Activated T-cell treated with anti-CD3 and anti-CD28 coated beads, Interleukin-2, amount 50 U/mL, for 48 hours (primary cell): Measurements from ENCODE around the gene FCHSD2.
"Not testable (repeated sequence)": the region's sequence is repeated elsewhere in the genome, so short reads cannot be mapped to it uniquely, and the experiment has no call there.

Source experiments
- DNase-seq, 2 experiments: peaks; one replicate each; pipeline ENCODE4 v3.0.0-alpha.2; 2020

FCHSD2 gene

DNA sequence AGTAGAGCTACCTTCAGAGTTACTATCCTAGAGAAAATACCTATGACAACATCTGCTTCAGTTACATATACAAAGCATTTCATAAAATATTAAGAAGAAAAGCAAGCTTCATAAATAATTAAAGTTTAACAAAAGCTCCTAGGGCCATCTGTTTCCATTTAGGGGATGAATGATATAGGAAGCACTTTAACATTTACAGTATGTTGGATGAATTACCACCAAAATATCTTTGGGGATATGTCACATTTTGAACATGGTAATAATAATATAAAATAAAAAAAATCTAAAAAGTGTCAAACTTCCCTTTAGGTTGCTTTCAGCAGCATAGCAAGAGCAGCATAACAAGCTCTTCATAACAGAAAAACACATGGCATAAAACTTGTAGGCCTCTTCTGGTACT lies 223.3 kb downstream of the FCHSD2 start:
- no peak for DNase-seq

GRCh38 chr11:72912253-72912652 lies 229.9 kb downstream of the FCHSD2 start:
- no peak for DNase-seq

DNA sequence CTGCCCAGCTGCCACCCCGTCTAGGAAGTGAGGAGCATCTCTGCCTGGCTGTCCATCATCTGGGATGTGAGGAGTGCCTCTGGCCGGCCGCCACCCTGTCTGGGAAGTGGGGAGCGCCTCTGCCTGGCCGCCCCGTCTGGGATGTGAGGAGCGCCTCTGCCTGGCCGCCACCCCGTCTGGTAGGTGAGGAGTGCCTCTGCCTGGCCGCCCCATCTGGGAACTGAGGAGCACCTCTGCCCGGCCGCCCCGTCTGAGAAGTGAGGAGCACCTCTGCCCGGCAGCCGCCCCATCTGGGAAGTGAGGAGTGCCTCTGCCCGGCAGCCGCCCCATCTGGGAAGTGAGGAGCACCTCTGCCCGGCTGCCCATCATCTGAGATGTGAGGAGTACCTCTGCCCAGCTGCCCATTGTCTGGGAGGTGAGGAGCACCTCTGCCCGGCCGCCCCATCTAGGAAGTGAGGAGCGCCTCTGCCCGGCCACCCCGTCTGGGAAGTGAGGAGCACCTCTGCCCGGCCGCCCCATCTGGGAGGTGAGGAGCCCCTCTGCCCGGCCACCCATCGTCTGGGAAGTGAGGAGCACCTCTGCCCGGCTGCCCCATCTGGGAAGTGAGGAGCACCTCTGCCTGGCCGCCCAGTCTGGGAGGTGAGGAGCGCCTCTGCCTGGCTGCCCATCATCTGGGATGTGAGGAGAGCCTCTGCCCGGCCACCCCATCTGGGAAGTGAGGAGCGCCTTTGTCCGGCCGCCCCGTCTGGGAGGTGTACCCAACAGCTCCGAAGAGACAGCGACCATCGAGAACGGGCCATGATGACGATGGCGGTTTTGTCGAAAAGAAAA lies 232.3 kb downstream of the FCHSD2 start:
- not testable (repeated sequence) for DNase-seq

- DNase-seq: no peak
Observed at GRCh38 chr11:72908032-72908676, 234.0 kb downstream of the FCHSD2 start.

- DNase-seq: no peak
Observed at GRCh38 chr11:72904016-72904415, 238.1 kb downstream of the FCHSD2 start.

DNA sequence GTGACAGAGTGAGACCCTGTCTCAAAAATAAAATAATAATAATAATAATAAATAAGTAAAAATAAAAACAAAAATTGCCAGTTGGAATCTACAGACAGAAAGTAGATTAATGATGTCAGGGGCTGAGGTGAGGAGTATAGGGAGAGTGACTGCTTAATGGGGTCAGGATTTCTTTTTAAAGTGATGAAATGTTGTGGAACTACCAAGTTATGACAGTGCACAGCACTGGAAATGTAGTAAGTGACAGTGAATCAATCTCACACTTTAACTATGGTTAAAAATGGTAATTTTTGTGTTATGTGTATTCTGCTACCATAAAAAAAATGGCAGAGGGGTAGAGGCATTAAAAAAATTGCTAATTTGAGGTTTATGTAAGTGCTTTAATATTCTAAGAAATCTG lies 240.7 kb downstream of the FCHSD2 start:
- no peak for DNase-seq

GRCh38 chr11:72900013-72900412 lies 242.1 kb downstream of the FCHSD2 start:
- no peak for DNase-seq

DNA sequence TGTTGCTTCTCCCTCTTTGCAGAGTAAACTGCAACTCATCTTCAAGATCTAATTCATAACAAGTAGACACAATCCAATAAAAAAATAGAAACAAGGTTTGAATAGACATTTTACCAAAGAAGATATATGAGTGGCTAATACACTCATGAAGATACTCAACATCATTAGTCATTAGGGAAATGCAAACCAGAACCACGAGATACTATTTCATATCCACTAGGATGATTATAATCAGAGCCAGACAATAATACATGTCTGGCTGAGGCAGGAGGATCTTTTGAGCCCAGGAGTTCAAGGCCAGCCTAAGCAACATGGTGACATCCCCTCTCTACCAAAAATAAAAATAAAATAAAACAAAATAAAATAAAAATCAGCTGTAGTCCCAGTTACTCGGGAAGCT lies 242.9 kb downstream of the FCHSD2 start:
- DNase-seq: no peak

GRCh38 chr11:72897506-72897905 lies 244.6 kb downstream of the FCHSD2 start:
- no peak for DNase-seq

- no peak for DNase-seq
Observed at GRCh38 chr11:72896431-72896830, 245.7 kb downstream of the FCHSD2 start.

- no peak for DNase-seq
Observed at GRCh38 chr11:72890881-72891280, 251.2 kb downstream of the FCHSD2 start.

GRCh38 chr11:72886619-72887018 lies 255.5 kb downstream of the FCHSD2 start:
- no peak for DNase-seq

- DNase-seq: no peak
Observed at GRCh38 chr11:72885749-72886609, 256.1 kb downstream of the FCHSD2 start.

DNA sequence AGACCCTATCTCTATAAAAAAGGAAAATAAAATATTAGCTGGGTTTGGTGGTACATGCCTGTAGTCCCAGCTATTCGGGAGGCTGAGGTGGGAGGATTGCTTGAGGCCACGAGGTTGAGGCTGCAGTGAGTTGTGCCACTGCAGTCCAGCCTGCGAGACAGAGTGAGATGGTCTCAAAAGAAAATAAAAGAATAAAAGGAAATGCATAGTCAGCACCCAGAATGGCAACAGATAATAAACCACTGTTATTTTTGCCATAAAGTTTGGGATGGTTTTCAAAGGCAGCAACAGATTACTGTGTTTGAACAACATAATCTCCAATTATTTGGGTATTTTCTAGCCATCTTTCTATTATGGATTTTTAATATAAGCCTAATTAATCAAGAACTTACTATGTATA lies 266.0 kb downstream of the FCHSD2 start:
- DNase-seq: no peak

DNA sequence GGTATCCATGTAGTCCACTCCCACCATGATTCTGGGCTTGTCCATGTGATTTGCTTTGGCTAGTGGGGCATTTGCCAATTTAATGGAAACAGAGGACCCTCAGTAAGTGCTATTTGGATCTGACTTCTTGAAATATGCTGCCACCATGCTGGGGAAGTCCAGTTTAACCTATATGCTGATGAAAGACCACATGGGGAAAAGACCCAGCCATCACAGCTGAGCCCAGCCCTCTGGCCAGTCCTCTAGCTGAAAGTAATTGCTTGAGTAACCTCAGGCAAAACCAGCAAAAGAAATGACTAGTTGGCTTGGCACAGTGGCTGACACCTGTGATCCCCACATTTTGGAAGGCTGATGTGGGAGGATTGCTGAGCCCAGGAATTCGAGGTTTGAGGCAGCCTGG lies 266.4 kb downstream of the FCHSD2 start:
- no peak for DNase-seq

DNA sequence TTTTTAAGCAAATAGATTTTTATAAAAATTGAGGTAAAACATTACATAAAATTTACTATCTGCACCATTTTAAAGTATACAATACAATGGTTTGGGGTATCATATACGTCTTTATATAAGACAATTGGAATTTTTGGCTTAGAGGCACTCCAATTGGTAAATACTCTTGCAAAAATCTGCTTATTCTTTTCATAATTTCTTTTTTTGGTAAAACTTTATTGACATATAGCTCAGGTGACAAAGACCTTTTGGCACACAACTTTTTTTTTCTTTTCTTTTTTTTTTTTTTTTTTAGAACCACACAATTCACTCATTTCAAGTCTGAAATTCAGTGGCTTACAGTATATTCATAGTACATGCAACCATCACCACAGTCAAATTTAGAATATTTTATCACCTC lies 270.1 kb downstream of the FCHSD2 start:
- no peak for DNase-seq

GRCh38 chr11:72871119-72871518 lies 271.0 kb downstream of the FCHSD2 start:
- no peak for DNase-seq

- DNase-seq: no peak
Observed at GRCh38 chr11:72869831-72870230, 272.3 kb downstream of the FCHSD2 start.

DNA sequence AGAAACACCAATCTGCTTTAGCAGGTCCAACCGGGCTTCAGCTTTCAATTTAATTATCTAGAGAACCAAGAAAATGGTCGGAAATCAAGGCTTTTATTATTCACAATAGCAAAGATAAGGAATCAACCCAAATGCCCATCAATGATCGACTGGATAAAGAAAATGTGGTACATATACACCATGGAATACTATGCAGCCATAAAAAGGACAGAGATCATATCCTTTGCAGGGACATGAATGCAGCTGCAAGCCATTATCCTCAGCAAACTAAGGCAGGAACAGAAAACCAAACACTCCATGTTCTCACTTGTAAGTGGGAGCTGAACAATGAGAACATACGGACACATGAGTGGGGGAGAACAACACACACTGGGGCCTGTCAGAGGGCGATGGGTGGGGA lies 274.1 kb downstream of the FCHSD2 start:
- DNase-seq: no peak

- DNase-seq: no peak
Observed at GRCh38 chr11:72864702-72865655, 277.1 kb downstream of the FCHSD2 start.

- no peak for DNase-seq
Observed at GRCh38 chr11:72863916-72864315, 278.2 kb downstream of the FCHSD2 start.

- no peak for DNase-seq
Observed at GRCh38 chr11:72863091-72863490, 279.0 kb downstream of the FCHSD2 start.
